Activated CD8-positive, alpha-beta T cell treated with anti-CD3 and anti-CD28 coated beads for 36 hours (primary cell): Measurements from ENCODE around the gene GLYATL1B. TPM values are rescaled to one million over a fixed set of nuclear protein-coding genes. Genes with fewer than 3 reads are reported as not detected.
"Not testable (repeated sequence)": the region's sequence is repeated elsewhere in the genome, so short reads cannot be mapped to it uniquely, and the experiment has no call there.

ENCODE experiments used
- ATAC-seq: fragments of 200-7000 bp; cut with Tn5 transposase; one replicate; pipeline ENCODE4 v1.10.0; 2021; ENCODE audit warnings: mild to moderate bottlenecking, moderate library complexity
- CTCF ChIA-PET: fragments of 350-600 bp; sonication (Branson Sonifier 250); formaldehyde crosslinking; loops from one replicate; lab custom pipeline; 2021; ENCODE audit warnings: antibody characterized with exemption; lab: Charles Lee
- POLR2A ChIA-PET: fragments of 350-600 bp; sonication (Branson Sonifier 250); formaldehyde crosslinking; loops from one replicate; lab custom pipeline; 2021; ENCODE audit warnings: antibody characterized with exemption; lab: Charles Lee
- DNase-seq: peaks from one replicate; pipeline ENCODE4 v3.0.0-alpha.2; 2020
- H3K27ac Mint-ChIP-seq: one replicate; pipeline ENCODE4 v1.8.0; 2021; ENCODE audit warnings: mild to moderate bottlenecking, mixed read lengths
- H3K27me3 Mint-ChIP-seq: one replicate; pipeline ENCODE4 v1.8.0; 2021; ENCODE audit warnings: mixed read lengths
- H3K36me3 Mint-ChIP-seq: one replicate; pipeline ENCODE4 v1.8.0; 2021; ENCODE audit warnings: low read depth, mixed read lengths
- H3K4me1 Mint-ChIP-seq: one replicate; pipeline ENCODE4 v1.8.0; 2021; ENCODE audit warnings: low read depth, mixed read lengths
- H3K4me3 Mint-ChIP-seq: one replicate; pipeline ENCODE4 v1.8.0; 2021; ENCODE audit warnings: mild to moderate bottlenecking, moderate library complexity, mixed read lengths
- H3K9me3 Mint-ChIP-seq: one replicate; pipeline ENCODE4 v1.8.0; 2021; ENCODE audit warnings: mixed read lengths
- intact Hi-C: fragments of 100-400 bp; cut with micrococcal nuclease; formaldehyde crosslinking; loops from one replicate; pipeline ENCODE4 v1.10.0; 2022
- total RNA-seq, 2 experiments: library from RNA; stranded (reverse); gene quantifications; one replicate each; pipeline ENCODE4 v1.2.3, GENCODE V29; 2021
- TF ChIP-seq, protein P1 (sequence below): fragments of 200-600 bp; IDR thresholded peaks from one replicate; pipeline ENCODE4 v1.8.0; 2022; ENCODE audit warnings: antibody characterized with exemption, mild to moderate bottlenecking

GLYATL1B gene
- total RNA-seq, 2 experiments from 2014 or later, result not detected

DNA sequence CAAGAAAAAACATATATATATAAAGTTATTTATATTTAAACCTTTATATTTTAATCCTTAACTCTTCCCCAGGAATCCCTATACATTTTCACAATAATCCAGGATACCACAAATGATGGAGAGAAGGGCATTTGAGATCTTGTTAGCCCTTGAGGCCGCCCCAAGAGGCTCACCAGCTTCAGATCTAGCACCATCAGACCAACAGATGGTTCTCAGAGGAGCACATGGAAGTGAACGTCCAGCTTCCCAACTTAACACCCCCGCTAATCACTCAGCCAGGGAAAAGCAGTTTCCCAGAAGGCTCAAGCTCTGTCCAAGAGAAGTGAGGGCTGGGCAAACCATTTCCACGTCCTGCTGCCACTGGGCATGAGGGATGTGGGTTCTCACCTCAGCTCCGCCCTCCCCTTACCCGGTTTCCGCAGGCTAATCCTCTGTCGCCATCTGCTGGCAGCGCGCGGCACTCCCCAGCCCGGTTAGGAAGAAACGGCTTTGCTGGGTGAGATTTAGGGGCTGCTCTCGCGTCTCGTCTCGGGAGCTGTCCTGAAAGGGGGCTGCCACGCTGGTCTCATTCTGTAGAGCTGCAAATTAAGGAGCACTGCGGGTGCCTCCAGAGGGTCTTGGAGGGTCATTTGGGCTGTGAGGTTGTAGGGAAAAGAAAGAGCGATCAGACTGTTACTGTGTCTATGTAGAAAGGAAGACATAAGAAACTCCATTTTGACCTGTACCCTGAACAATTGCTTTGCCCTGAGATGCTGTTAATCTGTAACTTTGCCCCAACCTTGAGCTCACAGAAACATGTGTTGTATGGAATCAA is 49.7 kb downstream of the GLYATL1B start:
- H3K4me3 Mint-ChIP-seq, result no peak overlapping the region
- no peak overlapping the region for H3K27ac Mint-ChIP-seq
- H3K27me3 Mint-ChIP-seq, result no peaks in the 10 kb centered on the region
- TF ChIP-seq, protein P1, sequence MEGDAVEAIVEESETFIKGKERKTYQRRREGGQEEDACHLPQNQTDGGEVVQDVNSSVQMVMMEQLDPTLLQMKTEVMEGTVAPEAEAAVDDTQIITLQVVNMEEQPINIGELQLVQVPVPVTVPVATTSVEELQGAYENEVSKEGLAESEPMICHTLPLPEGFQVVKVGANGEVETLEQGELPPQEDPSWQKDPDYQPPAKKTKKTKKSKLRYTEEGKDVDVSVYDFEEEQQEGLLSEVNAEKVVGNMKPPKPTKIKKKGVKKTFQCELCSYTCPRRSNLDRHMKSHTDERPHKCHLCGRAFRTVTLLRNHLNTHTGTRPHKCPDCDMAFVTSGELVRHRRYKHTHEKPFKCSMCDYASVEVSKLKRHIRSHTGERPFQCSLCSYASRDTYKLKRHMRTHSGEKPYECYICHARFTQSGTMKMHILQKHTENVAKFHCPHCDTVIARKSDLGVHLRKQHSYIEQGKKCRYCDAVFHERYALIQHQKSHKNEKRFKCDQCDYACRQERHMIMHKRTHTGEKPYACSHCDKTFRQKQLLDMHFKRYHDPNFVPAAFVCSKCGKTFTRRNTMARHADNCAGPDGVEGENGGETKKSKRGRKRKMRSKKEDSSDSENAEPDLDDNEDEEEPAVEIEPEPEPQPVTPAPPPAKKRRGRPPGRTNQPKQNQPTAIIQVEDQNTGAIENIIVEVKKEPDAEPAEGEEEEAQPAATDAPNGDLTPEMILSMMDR, result peak; percentile 93
- POLR2A ChIA-PET, result interaction anchor here (1.7 to 2.0 kb wide), 2 partner anchors 8 to 29 kb away, joined by 6 to 7 read pairs; partner anchors contain the start of gene FAM111B
- H3K9me3 Mint-ChIP-seq, result peaks cover 10% of the 10 kb centered on the region
- CTCF ChIA-PET, result interaction anchor here (0.6 to 2.9 kb wide), 50 partner anchors 9 to 536 kb away, joined by 3 to 74 read pairs (median 5); partner anchors contain the start of genes DTX4, FAM111B, GLYATL1 and OR5A1
- intact Hi-C loops, result loop anchor here (1.0 to 5.0 kb wide), 2 partner anchors 39 to 83 kb away; no protein-coding TSS in a partner anchor
- peak; percentile 93 for DNase-seq
- peaks cover 8% of the 10 kb centered on the region for H3K4me1 Mint-ChIP-seq
- peak; percentile 100 for ATAC-seq
- peaks cover 37% of the 10 kb centered on the region for H3K36me3 Mint-ChIP-seq

DNA sequence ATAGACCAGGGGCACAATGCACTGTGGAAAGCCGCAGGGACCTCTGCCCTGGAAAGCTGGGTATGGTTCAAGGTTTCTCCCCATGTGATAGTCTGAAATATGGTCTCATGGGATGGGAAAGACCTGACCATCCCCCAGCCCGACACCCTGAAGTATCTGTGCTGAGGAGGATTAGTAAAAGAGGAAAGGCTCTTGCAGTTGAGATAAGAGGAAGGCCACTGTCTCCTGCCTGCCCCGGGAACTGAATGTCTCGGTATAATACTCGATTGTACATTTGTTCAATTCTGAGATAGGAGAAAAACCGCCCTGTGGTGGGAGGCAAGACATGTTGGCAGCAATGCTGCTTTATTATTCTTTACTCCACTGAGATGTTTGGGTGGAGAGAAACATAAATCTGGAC is 50.4 kb downstream of the GLYATL1B start:
- peaks cover 30% of the 10 kb centered on the region for H3K36me3 Mint-ChIP-seq
- not testable (repeated sequence) for H3K27ac Mint-ChIP-seq, H3K4me3 Mint-ChIP-seq, DNase-seq, H3K9me3 Mint-ChIP-seq, ATAC-seq, H3K27me3 Mint-ChIP-seq
- POLR2A ChIA-PET, result interaction anchor here (1.7 to 2.0 kb wide), 2 partner anchors 8 to 30 kb away, joined by 6 to 7 read pairs; partner anchors contain the start of gene FAM111B
- H3K4me1 Mint-ChIP-seq, result peaks cover 15% of the 10 kb centered on the region
- intact Hi-C loops, result loop anchor here (1.0 to 5.0 kb wide), 2 partner anchors 39 to 83 kb away; no protein-coding TSS in a partner anchor
- CTCF ChIA-PET, result interaction anchor here (0.6 to 2.9 kb wide), 40 partner anchors 8 to 535 kb away, joined by 3 to 74 read pairs (median 6); partner anchors contain the start of genes DTX4, FAM111B, GLYATL1 and OR5A1

DNA sequence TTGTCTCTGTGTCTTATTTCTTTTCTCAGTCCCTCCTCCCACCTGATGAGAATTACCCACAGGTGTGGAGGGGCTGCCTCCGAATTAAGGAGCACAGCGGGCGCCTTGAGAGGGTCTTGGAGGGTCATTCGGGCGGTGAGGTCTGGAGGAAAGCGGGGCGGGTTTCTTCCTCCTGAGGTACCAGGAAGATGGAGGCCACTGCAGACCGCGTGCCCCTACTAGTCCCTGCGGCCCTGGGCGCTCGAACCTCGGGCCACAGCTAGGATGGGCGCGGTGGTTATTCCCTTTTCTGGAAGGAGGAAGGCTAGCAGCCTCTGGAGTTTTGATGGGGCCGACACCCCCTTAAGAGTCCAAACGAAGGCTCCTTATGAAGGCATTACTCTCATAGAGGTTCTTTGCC is 51.1 kb downstream of the GLYATL1B start:
- no peaks in the 10 kb centered on the region for H3K27me3 Mint-ChIP-seq
- peaks cover 24% of the 10 kb centered on the region for H3K36me3 Mint-ChIP-seq
- ATAC-seq (no peak), DNase-seq (no peak)
- ChIA-PET CTCF (interaction anchor here (0.9 to 1.8 kb wide), 2 partner anchors 21 to 40 kb away, joined by 3 to 6 read pairs; no protein-coding TSS in a partner anchor), POLR2A (no interaction called here)
- TF ChIP-seq, protein P1, result no peak
- intact Hi-C loops, result loop anchor here (5.0 kb wide), 1 partner anchor 40 kb away; no protein-coding TSS in a partner anchor
- H3K9me3 Mint-ChIP-seq, result peaks cover 2% of the 10 kb centered on the region
- H3K4me1 Mint-ChIP-seq, result peaks cover 21% of the 10 kb centered on the region
- H3K4me3 Mint-ChIP-seq, result no peak overlapping the region
- H3K27ac Mint-ChIP-seq, result no peak overlapping the region

DNA sequence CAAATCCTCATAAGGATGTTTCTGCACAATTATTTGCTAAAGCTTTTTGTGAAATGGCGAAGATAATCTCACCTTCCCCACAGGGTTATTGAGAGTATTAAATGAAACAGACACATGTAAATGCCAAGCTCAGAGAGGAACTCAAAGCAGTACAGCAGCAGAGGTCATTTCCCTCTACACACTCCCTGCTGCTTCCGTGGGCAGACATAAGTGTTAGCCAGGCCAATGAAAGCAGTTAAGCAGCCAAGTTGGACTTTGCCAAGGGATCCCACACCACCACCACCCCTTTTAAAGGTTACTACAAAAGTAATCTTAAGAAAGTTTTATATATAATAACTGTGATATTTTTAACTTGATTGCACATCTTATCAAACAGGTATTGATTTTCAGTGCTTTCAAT is 52.5 kb downstream of the GLYATL1B start:
- DNase-seq, result no peak
- POLR2A ChIA-PET, result no interaction called here
- ATAC-seq, result no peak
- no peak overlapping the region for H3K27ac Mint-ChIP-seq
- no peak overlapping the region for H3K4me3 Mint-ChIP-seq
- H3K27me3 Mint-ChIP-seq, result no peaks in the 10 kb centered on the region
- CTCF ChIA-PET, result interaction anchor here (1.8 kb wide), 1 partner anchor 41 kb away, joined by 6 read pairs; no protein-coding TSS in a partner anchor
- TF ChIP-seq, protein P1, result no peak
- no peaks in the 10 kb centered on the region for H3K9me3 Mint-ChIP-seq
- H3K4me1 Mint-ChIP-seq, result peaks cover 29% of the 10 kb centered on the region
- intact Hi-C loops, result loop anchor here (5.0 kb wide), 1 partner anchor 41 kb away; no protein-coding TSS in a partner anchor
- peaks cover 16% of the 10 kb centered on the region for H3K36me3 Mint-ChIP-seq

DNA sequence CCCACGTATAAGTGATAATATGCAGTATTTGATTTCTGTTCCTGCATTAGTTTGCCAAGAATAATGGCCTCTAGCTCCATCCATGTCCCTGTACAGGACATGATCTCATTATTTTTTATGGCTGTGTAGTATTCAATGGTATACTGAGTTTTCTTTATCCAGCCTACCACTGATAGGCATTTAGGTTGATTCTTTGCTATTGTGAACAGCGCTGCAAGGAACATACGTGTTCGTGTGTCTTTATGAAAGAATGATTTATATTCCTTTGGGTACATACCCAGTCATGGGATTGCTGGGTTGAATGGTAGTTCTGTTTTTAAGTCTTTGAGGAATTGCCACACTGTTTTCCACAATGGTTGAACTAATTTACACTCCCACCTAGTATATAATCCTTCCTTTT is 55.1 kb downstream of the GLYATL1B start:
- CTCF ChIA-PET, result interaction anchor here (1.3 to 10.0 kb wide), 7 partner anchors 13 to 88 kb away, joined by 3 to 143 read pairs (median 5); no protein-coding TSS in a partner anchor
- POLR2A ChIA-PET, result interaction anchor here (1.4 to 1.8 kb wide), 2 partner anchors 34 to 82 kb away, joined by 3 to 8 read pairs; partner anchors contain the start of gene FAM111B
- H3K4me1 Mint-ChIP-seq, result peaks cover 35% of the 10 kb centered on the region
- peak overlapping the region; percentile 93 for H3K4me3 Mint-ChIP-seq
- ATAC-seq, result no peak
- TF ChIP-seq, protein P1, result no peak
- no peak for DNase-seq
- no peaks in the 10 kb centered on the region for H3K9me3 Mint-ChIP-seq
- intact Hi-C loops, result loop anchor here (5.0 kb wide), 1 partner anchor 34 kb away; the partner anchor contains the start of gene FAM111B
- H3K36me3 Mint-ChIP-seq, result peaks cover 18% of the 10 kb centered on the region
- H3K27ac Mint-ChIP-seq, result peak overlapping the region; percentile 93
- H3K27me3 Mint-ChIP-seq, result no peaks in the 10 kb centered on the region
